Osteoblast (primary cell): ENCODE measurements around the gene MMP27. TPM values are rescaled to one million over a fixed set of nuclear protein-coding genes. Genes with fewer than 3 reads are reported as not detected.

Experiments used
- DNase-seq: peaks from one replicate; pipeline ENCODE4 v3.0.0; 2011; ENCODE audit warnings: low spot score, mixed read lengths; ENCODE audit not compliant: insufficient read length; ENCODE audit errors: missing footprints
- H2AFZ ChIP-seq: 2 replicates; pipeline ENCODE4 v1.6.0; 2011; ENCODE audit warnings: mild to moderate bottlenecking, low read length
- H3K27ac ChIP-seq: 2 replicates; pipeline ENCODE4 v1.5.1; 2011; ENCODE audit warnings: mild to moderate bottlenecking, low read depth, low read length, moderate library complexity
- H3K27me3 ChIP-seq: 2 replicates; pipeline ENCODE4 v1.6.0; 2012; ENCODE audit warnings: mild to moderate bottlenecking, control low read depth, inconsistent platforms, low read length, moderate library complexity; ENCODE audit not compliant: insufficient read depth
- H3K36me3 ChIP-seq: 2 replicates; pipeline ENCODE4 v1.5.1; 2011; ENCODE audit warnings: mild to moderate bottlenecking, low read length, control low read depth, moderate library complexity; ENCODE audit not compliant: insufficient read depth
- H3K4me1 ChIP-seq: 2 replicates; pipeline ENCODE4 v1.5.1; 2011; ENCODE audit warnings: mild to moderate bottlenecking, low read length, control low read depth, moderate library complexity; ENCODE audit not compliant: insufficient read depth
- H3K4me2 ChIP-seq: 2 replicates; pipeline ENCODE4 v1.6.0; 2011; ENCODE audit warnings: mild to moderate bottlenecking, low read length; ENCODE audit not compliant: insufficient read depth
- H3K4me3 ChIP-seq: fragments of 200-600 bp; sonication (generic); 3 replicates; pipeline ENCODE4 v1.5.1; 2012; ENCODE audit warnings: mild to moderate bottlenecking, low read length, inconsistent platforms; ENCODE audit not compliant: insufficient read depth
- H3K79me2 ChIP-seq: 2 replicates; pipeline ENCODE4 v1.6.0; 2012; ENCODE audit warnings: mild to moderate bottlenecking, low read length, control low read depth, inconsistent platforms; ENCODE audit not compliant: insufficient read depth
- H3K9me3 ChIP-seq: 2 replicates; pipeline ENCODE4 v1.5.1; 2011; ENCODE audit warnings: low read depth, low read length, control low read depth
- H4K20me1 ChIP-seq: 2 replicates; pipeline ENCODE4 v1.6.0; 2012; ENCODE audit warnings: mild to moderate bottlenecking, low read length, control low read depth; ENCODE audit not compliant: insufficient read depth
- CTCF ChIP-seq: IDR thresholded peaks from 2 replicates; pipeline ENCODE4 v1.5.1; 2011; ENCODE audit warnings: mild to moderate bottlenecking, low read depth, low read length, moderate library complexity; ENCODE audit errors: extremely low read depth
- total RNA-seq: library from RNA; depleted of rRNA; stranded (reverse); fragments of >200 nt; gene quantifications from 2 replicates; pipeline ENCODE4 v1.2.3, GENCODE V29; 2012

MMP27 gene
- total RNA-seq, 1 donor = not detected

- H3K4me1 ChIP-seq = no peaks in the 10 kb centered on the region
- H3K79me2 ChIP-seq = no peaks in the 10 kb centered on the region
- H3K27ac ChIP-seq = no peak overlapping the region
- H3K4me2 ChIP-seq = no peak overlapping the region
- H3K27me3 ChIP-seq = no peaks in the 10 kb centered on the region
- TF ChIP-seq CTCF = no peak
- DNase-seq = no peak
- H3K9me3 ChIP-seq = no peaks in the 10 kb centered on the region
- no peaks in the 10 kb centered on the region for H3K36me3 ChIP-seq
- no peaks in the 10 kb centered on the region for H4K20me1 ChIP-seq
- no peak overlapping the region for H2AFZ ChIP-seq
- no peak overlapping the region for H3K4me3 ChIP-seq
These were observed 27.5 kb downstream of the MMP27 start for GRCh38 chr11:102678022-102678421.

DNA sequence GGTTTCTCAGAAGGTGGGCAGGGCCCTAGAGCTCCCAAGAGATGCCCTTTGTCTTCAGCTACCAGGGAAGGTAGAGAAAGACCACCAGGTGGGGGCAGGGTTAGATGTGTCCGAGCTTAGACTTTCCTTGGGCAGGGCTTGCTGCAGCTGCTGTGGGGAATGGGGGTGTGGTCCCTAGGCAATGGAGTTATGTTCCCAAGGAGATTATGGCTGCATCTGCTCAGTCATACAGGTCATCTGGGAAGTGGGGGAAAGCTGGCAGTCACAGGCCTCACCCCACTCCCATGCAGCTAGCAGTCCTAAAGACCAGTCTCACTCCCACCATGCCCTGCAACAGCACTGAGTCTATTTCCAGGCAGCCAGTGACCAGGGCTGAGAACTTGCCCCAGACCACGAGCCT lies 29.5 kb downstream of the MMP27 start:
- Histone ChIP-seq H3K4me1 (no peaks in the 10 kb centered on the region), H3K27ac (no peak overlapping the region), H3K4me2 (no peak overlapping the region), H3K9me3 (no peaks in the 10 kb centered on the region), H2AFZ (no peak overlapping the region), H3K36me3 (no peaks in the 10 kb centered on the region), H3K27me3 (no peaks in the 10 kb centered on the region), H3K4me3 (no peak overlapping the region), H3K79me2 (no peaks in the 10 kb centered on the region), H4K20me1 (no peaks in the 10 kb centered on the region)
- DNase-seq = peak; percentile 31
- no peak for TF ChIP-seq CTCF

DNA sequence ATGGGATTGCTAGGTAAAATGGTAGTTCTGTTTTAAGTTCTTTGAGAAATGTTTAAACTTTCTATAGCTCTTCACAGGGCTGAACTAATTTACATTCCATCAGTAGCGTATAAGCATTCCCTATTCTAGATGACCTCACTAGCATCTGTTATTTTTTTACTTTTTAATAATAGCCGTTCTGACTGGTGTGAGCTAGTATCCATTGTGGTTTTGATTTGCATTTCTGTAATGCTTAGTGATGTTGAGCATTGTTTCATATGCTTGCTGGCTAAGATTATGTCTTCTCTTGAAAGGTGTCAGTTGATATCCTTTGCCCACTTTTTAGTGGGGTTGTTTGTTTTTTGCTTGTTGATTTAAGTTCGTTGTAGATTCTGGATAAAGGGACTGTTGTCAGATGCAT lies 35.9 kb downstream of the MMP27 start:
- no peak overlapping the region for H2AFZ ChIP-seq
- no peak overlapping the region for H3K27ac ChIP-seq
- no peak overlapping the region for H3K4me2 ChIP-seq
- no peak for DNase-seq
- no peaks in the 10 kb centered on the region for H3K79me2 ChIP-seq
- H3K9me3 ChIP-seq = no peaks in the 10 kb centered on the region
- no peaks in the 10 kb centered on the region for H4K20me1 ChIP-seq
- H3K4me3 ChIP-seq = no peak overlapping the region
- no peak for TF ChIP-seq CTCF
- no peaks in the 10 kb centered on the region for H3K27me3 ChIP-seq
- H3K36me3 ChIP-seq = no peaks in the 10 kb centered on the region
- H3K4me1 ChIP-seq = no peaks in the 10 kb centered on the region

- Histone ChIP-seq H3K4me3 (no peak overlapping the region), H3K9me3 (no peaks in the 10 kb centered on the region), H3K27ac (no peak overlapping the region), H3K4me2 (no peak overlapping the region), H3K27me3 (no peaks in the 10 kb centered on the region), H3K79me2 (no peaks in the 10 kb centered on the region), H3K36me3 (no peaks in the 10 kb centered on the region), H3K4me1 (no peaks in the 10 kb centered on the region), H2AFZ (peak overlapping the region; percentile 1), H4K20me1 (no peaks in the 10 kb centered on the region)
- peak; percentile 87 for TF ChIP-seq CTCF
- peak; percentile 50 for DNase-seq
These were observed 39.1 kb downstream of the MMP27 start for GRCh38 chr11:102666331-102666957.
